HL-60 (cell line): ENCODE measurements around the gene FGGY.

Experiments
- DNase-seq, 2 experiments: peaks; one replicate each; pipeline ENCODE4 v3.0.0-alpha.2; 2010 to 2020; ENCODE audit warnings: low read depth in 1 of 2, low spot score in 1 of 2
- H3K27ac ChIP-seq: fragments of 250-450 bp; sonication (Bioruptor Pico); replicated peaks from 2 replicates; pipeline ENCODE4 v1.5.1; 2020; ENCODE audit warnings: mild to moderate bottlenecking, moderate library complexity
- H3K27me3 ChIP-seq: fragments of 250-450 bp; sonication (Bioruptor Pico); 2 replicates; pipeline ENCODE4 v1.5.1; 2021; ENCODE audit warnings: mild to moderate bottlenecking, moderate library complexity; ENCODE audit not compliant: insufficient read depth, poor library complexity, severe bottlenecking
- H3K4me3 ChIP-seq: replicated peaks from 2 replicates; pipeline ENCODE4 v1.5.1; 2011; ENCODE audit warnings: mild to moderate bottlenecking, control low read depth, low read length; ENCODE audit not compliant: insufficient read depth
- CTCF ChIP-seq: IDR thresholded peaks from one replicate; pipeline ENCODE4 v1.5.1; 2011; ENCODE audit warnings: low read length, control low read depth, inconsistent platforms; ENCODE audit not compliant: insufficient read depth
- GABPA ChIP-seq: IDR thresholded peaks from 2 replicates; pipeline ENCODE4 v1.6.1; 2012; ENCODE audit warnings: low read depth
- POLR2AphosphoS5 ChIP-seq: IDR thresholded peaks from 2 replicates; pipeline ENCODE4 v1.6.1; 2012; ENCODE audit warnings: low read depth
- SPI1 ChIP-seq: IDR thresholded peaks from 2 replicates; pipeline ENCODE4 v1.6.1; 2012; ENCODE audit warnings: low read depth, mild to moderate bottlenecking, borderline replicate concordance
- TF ChIP-seq, protein P1 (sequence below): IDR thresholded peaks from 2 replicates; pipeline ENCODE4 v1.6.1; 2012; ENCODE audit warnings: low read depth; ENCODE audit not compliant: insufficient replicate concordance

Gene FGGY

GRCh38 chr1:59714219-59714618 is 417.3 kb downstream of the FGGY start:
- no peak overlapping the region for H3K4me3 ChIP-seq
- no peak for TF ChIP-seq SPI1
- TF ChIP-seq GABPA: no peak
- TF ChIP-seq CTCF: no peak
- no peak for TF ChIP-seq POLR2AphosphoS5
- TF ChIP-seq, protein P1, sequence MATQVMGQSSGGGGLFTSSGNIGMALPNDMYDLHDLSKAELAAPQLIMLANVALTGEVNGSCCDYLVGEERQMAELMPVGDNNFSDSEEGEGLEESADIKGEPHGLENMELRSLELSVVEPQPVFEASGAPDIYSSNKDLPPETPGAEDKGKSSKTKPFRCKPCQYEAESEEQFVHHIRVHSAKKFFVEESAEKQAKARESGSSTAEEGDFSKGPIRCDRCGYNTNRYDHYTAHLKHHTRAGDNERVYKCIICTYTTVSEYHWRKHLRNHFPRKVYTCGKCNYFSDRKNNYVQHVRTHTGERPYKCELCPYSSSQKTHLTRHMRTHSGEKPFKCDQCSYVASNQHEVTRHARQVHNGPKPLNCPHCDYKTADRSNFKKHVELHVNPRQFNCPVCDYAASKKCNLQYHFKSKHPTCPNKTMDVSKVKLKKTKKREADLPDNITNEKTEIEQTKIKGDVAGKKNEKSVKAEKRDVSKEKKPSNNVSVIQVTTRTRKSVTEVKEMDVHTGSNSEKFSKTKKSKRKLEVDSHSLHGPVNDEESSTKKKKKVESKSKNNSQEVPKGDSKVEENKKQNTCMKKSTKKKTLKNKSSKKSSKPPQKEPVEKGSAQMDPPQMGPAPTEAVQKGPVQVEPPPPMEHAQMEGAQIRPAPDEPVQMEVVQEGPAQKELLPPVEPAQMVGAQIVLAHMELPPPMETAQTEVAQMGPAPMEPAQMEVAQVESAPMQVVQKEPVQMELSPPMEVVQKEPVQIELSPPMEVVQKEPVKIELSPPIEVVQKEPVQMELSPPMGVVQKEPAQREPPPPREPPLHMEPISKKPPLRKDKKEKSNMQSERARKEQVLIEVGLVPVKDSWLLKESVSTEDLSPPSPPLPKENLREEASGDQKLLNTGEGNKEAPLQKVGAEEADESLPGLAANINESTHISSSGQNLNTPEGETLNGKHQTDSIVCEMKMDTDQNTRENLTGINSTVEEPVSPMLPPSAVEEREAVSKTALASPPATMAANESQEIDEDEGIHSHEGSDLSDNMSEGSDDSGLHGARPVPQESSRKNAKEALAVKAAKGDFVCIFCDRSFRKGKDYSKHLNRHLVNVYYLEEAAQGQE: no peak
- no peak for DNase-seq
- no peaks in the 10 kb centered on the region for H3K27me3 ChIP-seq
- H3K27ac ChIP-seq: no peak overlapping the region

- no peak for TF ChIP-seq CTCF
- no peak for TF ChIP-seq GABPA
- TF ChIP-seq, protein P1: no peak
- TF ChIP-seq SPI1: no peak
- TF ChIP-seq POLR2AphosphoS5: no peak
- DNase-seq: no peak
- Histone ChIP-seq H3K27me3 (no peaks in the 10 kb centered on the region), H3K27ac (no peak overlapping the region), H3K4me3 (no peak overlapping the region)
Observed at GRCh38 chr1:59714966-59715365, 418.1 kb downstream of the FGGY start.

- Histone ChIP-seq H3K27me3 (no peaks in the 10 kb centered on the region), H3K4me3 (no peak overlapping the region), H3K27ac (no peak overlapping the region)
- TF ChIP-seq GABPA (no peak), SPI1 (no peak), POLR2AphosphoS5 (no peak), CTCF (no peak)
- TF ChIP-seq, protein P1: no peak
- no peak for DNase-seq
Observed at GRCh38 chr1:59716832-59717231, 419.9 kb downstream of the FGGY start.
